C4-2B (cell line): ENCODE results near the gene SLC27A3.

Source experiments
- CTCF ChIP-seq: fragments of 450-650 bp; conservative IDR thresholded peaks from 2 replicates; pipeline ENCODE4 v1.5.1; 2017; ENCODE audit warnings: mild to moderate bottlenecking
- ZFX ChIP-seq: fragments of 450-650 bp; IDR thresholded peaks from 2 replicates; pipeline ENCODE4 v1.6.1; 2017

GRCh38 chr1:153827168-153827964 lies 52.2 kb downstream of the SLC27A3 start:
- TF ChIP-seq ZFX (no peak), CTCF (no peak; the same call in 1 of the 2 replicates)
